ENCODE measurements around the gene JMY. TPM values are rescaled to one million over a fixed set of nuclear protein-coding genes. Genes with fewer than 3 reads are reported as not detected.

JMY gene
- total RNA-seq, 1 experiment from 2014 or later: 11.7 TPM

- Histone ChIP-seq H3K27me3 (ENCODE audit: insufficient read depth, low read depth) (no peaks in the 10 kb centered on the region), H3K36me3 (ENCODE audit: low read depth) (no peaks in the 10 kb centered on the region), H3F3A (ENCODE audit: insufficient read depth, low read depth) (no peaks in the 10 kb centered on the region), H4K20me1 (ENCODE audit: insufficient read depth) (no peaks in the 10 kb centered on the region), H3K79me2 (ENCODE audit: low read depth) (no peaks in the 10 kb centered on the region), H3K9me2 (ENCODE audit: insufficient read depth) (no peaks in the 10 kb centered on the region), H3K4me1 (replicated peaks; ENCODE audit: insufficient read depth) (no peaks in the 10 kb centered on the region), H3K27ac (no peak overlapping the region), H3K4me3 (no peak overlapping the region), H2AFZ (no peak overlapping the region), H3K9me3 (ENCODE audit: insufficient read depth, low read depth) (no peaks in the 10 kb centered on the region), H3K4me2 (no peak overlapping the region)
- ChIA-PET CTCF (no interaction called here), POLR2A (ENCODE audit: unreplicated experiment) (no interaction called here)
- TF ChIP-seq CTCF (conservative IDR thresholded peaks at IDR 0.05) (no peak), EZH2 (IDR thresholded peaks at IDR 0.05; ENCODE audit: low read depth) (no peak)
- BruUV-seq (replicated peaks): no TSS peak
- intact Hi-C loops (cut with micrococcal nuclease; ENCODE audit: unreplicated experiment): no loop called here
- DNase-seq: no peak
Observed at GRCh38 chr5:79330071-79330470, 94.1 kb downstream of the JMY start.

GRCh38 chr5:79333852-79334557 is 98.1 kb downstream of the JMY start:
- Histone ChIP-seq H3F3A (ENCODE audit: insufficient read depth, low read depth) (no peaks in the 10 kb centered on the region), H4K20me1 (ENCODE audit: insufficient read depth) (no peaks in the 10 kb centered on the region), H2AFZ (no peak overlapping the region), H3K79me2 (ENCODE audit: low read depth) (no peaks in the 10 kb centered on the region), H3K27me3 (ENCODE audit: insufficient read depth, low read depth) (no peaks in the 10 kb centered on the region), H3K9me2 (ENCODE audit: insufficient read depth) (no peaks in the 10 kb centered on the region), H3K4me2 (no peak overlapping the region), H3K36me3 (ENCODE audit: low read depth) (no peaks in the 10 kb centered on the region), H3K27ac (no peak overlapping the region), H3K4me1 (replicated peaks; ENCODE audit: insufficient read depth) (no peaks in the 10 kb centered on the region), H3K9me3 (ENCODE audit: insufficient read depth, low read depth) (no peaks in the 10 kb centered on the region), H3K4me3 (no peak overlapping the region)
- ChIA-PET CTCF (no interaction called here), POLR2A (ENCODE audit: unreplicated experiment) (interaction anchor here (0.7 kb wide), 1 partner anchor 21 kb away, joined by 4 read pairs; no protein-coding TSS in a partner anchor)
- DNase-seq: no peak
- intact Hi-C loops (cut with micrococcal nuclease; ENCODE audit: unreplicated experiment): no loop called here
- no peak for TF ChIP-seq EZH2 (IDR thresholded peaks at IDR 0.05; ENCODE audit: low read depth)
- no peak for TF ChIP-seq CTCF (conservative IDR thresholded peaks at IDR 0.05)
- no TSS peak for BruUV-seq (replicated peaks)

- intact Hi-C loops (cut with micrococcal nuclease; ENCODE audit: unreplicated experiment): no loop called here
- Histone ChIP-seq H3K9me3 (ENCODE audit: insufficient read depth, low read depth) (no peaks in the 10 kb centered on the region), H2AFZ (no peak overlapping the region), H3K36me3 (ENCODE audit: low read depth) (no peaks in the 10 kb centered on the region), H3K4me3 (no peak overlapping the region), H3K27me3 (ENCODE audit: insufficient read depth, low read depth) (no peaks in the 10 kb centered on the region), H3K4me1 (replicated peaks; ENCODE audit: insufficient read depth) (peaks cover 10% of the 10 kb centered on the region; the same call in 1 of the 2 replicates), H3K4me2 (no peak overlapping the region), H4K20me1 (ENCODE audit: insufficient read depth) (no peaks in the 10 kb centered on the region), H3K27ac (peak overlapping the region; percentile 30; the same call in 1 of the 2 replicates), H3K79me2 (ENCODE audit: low read depth) (no peaks in the 10 kb centered on the region), H3K9me2 (ENCODE audit: insufficient read depth) (no peaks in the 10 kb centered on the region), H3F3A (ENCODE audit: insufficient read depth, low read depth) (no peaks in the 10 kb centered on the region)
- peak; percentile 11 to 67 for DNase-seq
- no TSS peak for BruUV-seq (replicated peaks)
- no peak for TF ChIP-seq EZH2 (IDR thresholded peaks at IDR 0.05; ENCODE audit: low read depth)
- TF ChIP-seq CTCF (conservative IDR thresholded peaks at IDR 0.05): no peak
- CTCF ChIA-PET: no interaction called here
- POLR2A ChIA-PET (ENCODE audit: unreplicated experiment): no interaction called here
Observed at GRCh38 chr5:79346420-79346824, 110.5 kb downstream of the JMY start.

All from PC-9 (cell line).